Stomach smooth muscle (tissue), 2 donors: ENCODE results near the gene SKIDA1.
A peak's percentile ranks its signal among the peaks of the same experiment; 100 is the strongest.

Experiments
- H3K27ac ChIP-seq: one replicate; pipeline ENCODE4 v1.7.0; 2013; ENCODE audit warnings: mild to moderate bottlenecking, low read length, inconsistent platforms
- H3K27me3 ChIP-seq, 2 donors: one replicate each; pipeline ENCODE4 v1.7.0; 2013; ENCODE audit warnings: low read length in 2 of 2; ENCODE audit not compliant: insufficient read depth in 2 of 2, control insufficient read depth in 1 of 2
- H3K36me3 ChIP-seq, 2 donors: one replicate each; pipeline ENCODE4 v1.7.0; 2013; ENCODE audit warnings: low read length in 2 of 2; ENCODE audit not compliant: control insufficient read depth in 2 of 2, insufficient read depth in 2 of 2
- H3K4me1 ChIP-seq: one replicate; pipeline ENCODE4 v1.7.0; 2013; ENCODE audit warnings: low read length; ENCODE audit not compliant: control insufficient read depth, insufficient read depth
- H3K4me3 ChIP-seq, 2 donors: one replicate each; pipeline ENCODE4 v1.7.0; 2013; ENCODE audit warnings: low read length in 2 of 2
- H3K9ac ChIP-seq, 2 donors: one replicate each; pipeline ENCODE4 v1.7.0; 2013; ENCODE audit warnings: low read length in 2 of 2, mild to moderate bottlenecking in 1 of 2
- H3K9me3 ChIP-seq, 2 donors: one replicate each; pipeline ENCODE4 v1.7.0; 2013; ENCODE audit warnings: low read length in 2 of 2; ENCODE audit not compliant: control insufficient read depth in 2 of 2
- donor health status: healthy.
- donor health status: Pancreatic carcinoma.

Gene SKIDA1

DNA sequence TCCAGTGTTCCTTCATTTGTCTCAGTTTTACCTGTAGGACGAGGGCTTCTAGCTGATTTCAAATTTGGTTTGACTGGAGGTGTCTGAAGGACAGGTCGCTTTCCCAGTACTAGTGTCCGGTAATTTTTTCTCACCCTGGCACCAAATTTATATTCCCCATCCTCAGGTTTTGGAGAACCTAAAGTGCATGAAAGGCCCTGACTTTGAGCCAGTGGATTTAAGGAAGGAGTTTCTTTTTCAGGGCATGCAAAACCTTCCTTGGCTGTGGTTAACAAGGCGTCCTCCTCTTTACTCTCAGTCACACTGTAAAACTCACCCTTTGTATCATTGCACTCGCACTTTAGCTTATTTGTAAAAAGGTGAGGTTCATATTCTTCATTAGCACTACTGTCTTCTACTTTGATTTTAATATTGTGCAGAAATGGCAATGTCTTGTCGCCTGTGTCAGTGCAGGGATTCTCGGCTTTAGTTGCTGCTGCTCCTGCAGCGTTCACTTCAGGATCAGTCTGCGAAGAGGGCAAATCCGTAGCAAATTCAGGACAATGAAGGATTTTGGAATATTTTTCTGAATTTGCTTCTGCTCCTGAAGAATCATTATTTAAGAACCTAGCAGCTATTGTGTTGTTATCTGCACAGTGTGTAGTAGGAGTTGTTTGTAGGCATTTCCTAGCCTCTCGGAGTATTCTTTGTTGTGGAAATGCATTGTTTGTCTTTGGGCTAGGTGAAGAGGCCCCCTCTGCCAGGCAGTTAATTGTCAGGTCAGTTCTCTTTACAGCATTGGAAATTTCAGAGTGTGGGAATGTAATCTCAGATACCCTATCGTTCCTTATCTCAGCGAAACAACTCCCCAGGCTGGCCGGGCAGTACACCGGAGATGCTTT is 9.9 kb downstream of the SKIDA1 start:
- Histone ChIP-seq H3K9ac (peak overlapping the region; percentile 17 to 60), H3K9me3 (no peaks in the 10 kb centered on the region), H3K27me3 (peaks cover 0 to 8% of the 10 kb centered on the region in 2 donors), H3K4me3 (peak overlapping the region; percentile 78 to 87), H3K4me1 (peaks cover 23% of the 10 kb centered on the region), H3K36me3 (no peaks in the 10 kb centered on the region), H3K27ac (peak overlapping the region; percentile 69)

DNA sequence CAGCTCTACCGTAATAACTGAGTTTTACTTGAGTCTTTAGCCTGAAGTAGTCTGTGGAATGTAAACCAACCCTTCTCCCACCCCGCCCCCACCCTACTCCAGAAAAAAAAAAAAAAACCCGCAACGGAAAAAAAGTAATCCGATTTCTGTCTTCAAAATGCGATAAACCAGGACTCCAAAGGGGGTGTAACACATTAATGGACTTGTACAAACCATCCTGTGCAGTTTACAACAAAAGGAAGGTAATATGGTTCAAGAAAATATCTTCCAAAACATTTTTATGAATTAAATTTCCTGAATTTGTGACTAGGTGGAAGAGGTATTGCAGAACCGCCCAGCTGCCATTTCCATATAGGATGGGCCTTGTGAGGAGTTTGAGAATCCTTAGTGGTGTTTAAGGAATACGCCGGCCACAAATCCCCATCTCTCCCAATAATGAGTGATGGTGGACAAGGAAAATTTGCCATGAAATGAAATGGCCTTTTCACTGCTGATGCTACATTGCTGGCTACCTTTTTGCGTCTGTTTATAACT is 10.6 kb downstream of the SKIDA1 start:
- Histone ChIP-seq H3K4me1 (peaks cover 25% of the 10 kb centered on the region), H3K9me3 (no peaks in the 10 kb centered on the region), H3K36me3 (no peaks in the 10 kb centered on the region), H3K9ac (no peak overlapping the region), H3K27me3 (peaks cover 0 to 6% of the 10 kb centered on the region in 2 donors), H3K27ac (no peak overlapping the region), H3K4me3 (peak overlapping the region; percentile 78 to 87)

DNA sequence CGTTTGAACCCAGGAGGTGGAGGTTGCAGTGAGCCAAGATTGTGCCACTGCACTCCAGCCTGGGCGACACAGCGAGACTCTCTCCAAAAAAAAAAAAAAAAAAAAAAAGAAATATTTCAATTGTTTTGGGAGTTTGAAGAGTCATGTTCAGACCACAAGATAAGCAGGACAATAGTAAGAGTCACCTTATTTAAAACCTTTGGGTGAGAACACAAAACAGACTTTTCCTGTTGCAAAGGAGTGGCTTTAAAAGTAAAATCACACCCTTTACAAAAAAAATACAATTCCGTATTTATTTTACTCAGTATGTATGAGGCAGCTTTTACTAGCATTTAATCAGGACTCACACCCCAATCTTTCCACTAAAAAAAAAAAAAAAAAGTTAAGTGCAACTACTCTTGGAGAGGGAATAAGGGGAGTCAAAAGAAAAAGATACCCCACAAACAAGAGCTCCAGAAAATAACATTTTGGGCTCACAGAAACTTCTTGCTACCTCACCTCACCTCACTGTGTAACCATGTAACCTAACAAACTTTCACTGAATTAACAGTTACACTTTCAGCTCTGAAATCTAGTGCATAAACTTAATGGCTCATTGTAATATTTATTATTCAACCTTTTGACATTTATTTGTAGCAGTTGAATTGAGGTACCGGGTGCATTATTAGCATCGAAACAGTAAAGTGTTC is 11.2 kb downstream of the SKIDA1 start:
- H3K4me1 ChIP-seq, result peaks cover 20% of the 10 kb centered on the region

DNA sequence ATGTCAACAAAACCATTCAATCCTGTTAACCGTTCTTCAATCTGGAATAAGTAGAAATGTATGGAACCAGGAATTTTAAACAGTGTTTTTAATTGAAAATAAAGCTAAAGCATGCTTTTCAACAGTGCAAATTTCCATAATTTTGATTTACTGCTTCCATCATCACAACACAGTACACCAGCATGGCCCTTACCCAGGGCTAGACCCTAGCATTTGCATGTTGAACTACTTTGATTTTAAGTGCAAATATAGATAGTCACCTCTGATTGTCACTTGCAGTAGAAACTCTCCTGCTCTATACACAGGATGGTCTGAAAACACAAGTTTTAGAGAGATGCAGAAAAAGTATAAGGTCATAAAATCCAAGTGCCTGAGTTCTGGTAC is 12.1 kb downstream of the SKIDA1 start:
- no peak overlapping the region for H3K9ac ChIP-seq
- H3K4me1 ChIP-seq, result peaks cover 18% of the 10 kb centered on the region
- H3K27me3 ChIP-seq, result no peaks in the 10 kb centered on the region
- no peaks in the 10 kb centered on the region for H3K36me3 ChIP-seq
- H3K9me3 ChIP-seq, result no peaks in the 10 kb centered on the region
- no peak overlapping the region for H3K27ac ChIP-seq
- no peak overlapping the region for H3K4me3 ChIP-seq

More for the DNA sequence above, 11.2 kb downstream of the SKIDA1 start:
- no peak overlapping the region for H3K27ac ChIP-seq
- H3K27me3 ChIP-seq, result peaks cover 0 to 6% of the 10 kb centered on the region in 2 donors
- no peaks in the 10 kb centered on the region for H3K36me3 ChIP-seq
- peak overlapping the region; percentile 78 to 87 for H3K4me3 ChIP-seq
- H3K9ac ChIP-seq, result no peak overlapping the region
- H3K9me3 ChIP-seq, result no peaks in the 10 kb centered on the region

DNA sequence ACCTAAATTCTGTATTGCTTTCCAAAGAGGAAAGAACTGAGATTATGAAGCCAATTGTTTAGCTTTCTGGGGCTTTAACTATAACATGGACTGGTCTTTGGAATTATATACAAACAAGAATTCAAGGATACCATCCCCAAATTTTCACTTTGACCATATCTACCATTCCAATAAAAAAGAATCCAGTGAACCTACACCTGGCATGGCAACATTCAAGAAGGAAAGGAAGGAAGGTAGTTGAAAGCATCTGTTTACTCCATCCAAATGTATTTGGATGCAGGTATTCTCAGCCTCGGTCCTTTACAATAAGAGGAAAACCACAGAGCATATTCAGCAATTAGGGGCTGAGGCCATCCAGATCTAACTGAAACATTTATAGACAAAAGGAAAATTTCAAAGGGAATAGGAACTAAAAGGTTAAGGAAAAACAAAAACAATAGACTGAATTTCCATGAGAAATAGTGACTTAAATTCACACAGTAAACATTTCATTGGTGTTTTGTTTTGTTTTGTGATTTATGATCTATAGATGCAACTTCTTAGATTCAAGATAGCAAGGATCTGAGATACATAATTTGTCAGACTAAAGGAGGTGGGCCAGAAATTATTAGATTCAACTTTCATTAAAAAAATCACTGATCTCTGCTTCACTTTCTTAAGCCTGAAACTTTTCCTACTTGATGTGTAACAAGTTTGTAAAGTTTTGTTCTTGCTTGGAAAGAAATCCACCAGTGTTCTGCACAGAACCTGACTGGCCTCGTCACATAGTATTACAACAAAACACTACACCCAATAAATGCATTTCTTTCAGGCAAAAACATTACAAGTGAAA is 12.7 kb downstream of the SKIDA1 start:
- no peak overlapping the region for H3K27ac ChIP-seq
- no peak overlapping the region for H3K4me3 ChIP-seq
- H3K36me3 ChIP-seq, result no peaks in the 10 kb centered on the region
- peaks cover 12% of the 10 kb centered on the region for H3K4me1 ChIP-seq
- H3K9ac ChIP-seq, result no peak overlapping the region
- H3K27me3 ChIP-seq, result no peaks in the 10 kb centered on the region
- H3K9me3 ChIP-seq, result no peaks in the 10 kb centered on the region

DNA sequence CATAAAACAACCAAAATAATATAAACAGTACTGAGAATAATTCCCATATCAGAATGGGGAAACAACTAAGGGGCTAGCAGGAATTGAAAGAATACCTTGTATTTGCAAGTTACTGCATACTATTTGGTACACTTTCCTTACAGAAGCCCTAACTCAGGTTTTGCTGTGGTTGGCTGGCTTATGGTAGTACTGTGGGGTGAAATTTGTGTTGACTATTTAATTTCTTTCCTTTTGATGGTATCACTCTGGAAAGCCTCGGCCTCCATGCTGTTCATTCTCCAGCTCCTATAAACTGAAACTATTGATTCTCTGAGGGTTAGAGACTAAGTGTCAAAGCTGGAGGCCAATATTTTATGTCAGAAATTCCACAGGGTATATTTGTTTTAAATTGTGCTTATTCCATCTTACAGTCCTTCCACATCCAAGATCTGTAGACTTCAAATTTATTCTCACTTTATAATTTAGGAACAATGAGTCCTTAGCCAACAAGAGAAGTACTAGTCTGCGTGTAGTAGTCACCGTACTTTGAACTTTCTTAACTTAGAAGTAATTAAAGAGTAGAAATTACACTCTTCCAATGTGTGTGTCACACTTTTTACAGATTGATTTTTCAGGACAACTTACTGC is 13.4 kb downstream of the SKIDA1 start:
- no peak overlapping the region for H3K9ac ChIP-seq
- H3K9me3 ChIP-seq, result no peaks in the 10 kb centered on the region
- no peak overlapping the region for H3K27ac ChIP-seq
- no peak overlapping the region for H3K4me3 ChIP-seq
- no peaks in the 10 kb centered on the region for H3K27me3 ChIP-seq
- no peaks in the 10 kb centered on the region for H3K36me3 ChIP-seq
- peaks cover 9% of the 10 kb centered on the region for H3K4me1 ChIP-seq

- H3K27me3 ChIP-seq, result no peaks in the 10 kb centered on the region
- no peak overlapping the region for H3K9ac ChIP-seq
- no peak overlapping the region for H3K4me3 ChIP-seq
- H3K9me3 ChIP-seq, result no peaks in the 10 kb centered on the region
- no peaks in the 10 kb centered on the region for H3K36me3 ChIP-seq
- H3K4me1 ChIP-seq, result peaks cover 9% of the 10 kb centered on the region
- H3K27ac ChIP-seq, result no peak overlapping the region
Measured at GRCh38 chr10:21511095-21511570, 14.3 kb downstream of the SKIDA1 start.

DNA sequence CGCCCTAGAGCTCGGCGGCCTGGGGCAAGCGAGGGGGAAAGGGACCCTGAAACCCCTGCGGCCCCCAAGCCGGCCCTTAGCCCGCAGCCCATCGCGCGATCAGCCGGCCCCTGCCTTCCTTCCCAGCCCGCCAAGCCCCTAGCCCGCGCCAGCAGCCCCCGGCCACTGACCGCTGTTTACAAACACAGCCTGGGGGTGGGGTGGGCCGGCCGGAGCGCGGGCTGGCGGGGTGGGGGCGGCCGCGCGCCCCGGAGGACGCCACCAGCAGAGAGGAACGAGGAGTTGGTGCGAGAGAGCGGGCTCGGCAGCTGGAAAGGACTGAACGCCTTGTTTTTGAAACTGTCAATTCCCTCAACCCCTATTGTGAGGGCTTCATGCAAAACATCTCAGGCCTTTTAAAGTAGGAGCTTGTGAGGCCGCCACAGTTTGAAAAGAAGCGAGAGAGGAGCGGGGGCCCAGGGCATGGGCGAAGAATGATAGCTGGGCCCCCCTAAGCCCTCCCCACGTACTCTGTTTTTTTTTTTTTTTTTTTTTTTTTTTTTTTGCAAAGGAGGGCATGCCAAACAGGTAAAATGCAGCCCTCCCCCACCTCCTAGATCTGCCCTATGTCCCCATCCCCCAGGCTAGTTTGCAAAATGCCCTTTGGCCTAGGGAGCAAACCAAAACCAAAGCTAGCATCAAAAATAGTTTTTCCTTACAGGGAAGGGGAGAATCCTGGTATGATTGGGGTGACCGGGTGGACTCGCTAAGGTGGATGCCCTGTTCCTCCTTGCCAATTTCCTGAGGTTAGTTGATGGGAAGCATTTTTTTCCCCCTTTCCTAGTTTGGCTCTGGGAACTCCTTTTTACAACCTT is 15.0 kb downstream of the SKIDA1 start:
- H3K4me3 ChIP-seq, result peak overlapping the region; percentile 48 to 66
- no peak overlapping the region for H3K27ac ChIP-seq
- no peaks in the 10 kb centered on the region for H3K27me3 ChIP-seq
- peak overlapping the region; percentile 16 to 29 for H3K9ac ChIP-seq
- no peaks in the 10 kb centered on the region for H3K36me3 ChIP-seq
- H3K9me3 ChIP-seq, result no peaks in the 10 kb centered on the region
- H3K4me1 ChIP-seq, result peaks cover 6% of the 10 kb centered on the region

DNA sequence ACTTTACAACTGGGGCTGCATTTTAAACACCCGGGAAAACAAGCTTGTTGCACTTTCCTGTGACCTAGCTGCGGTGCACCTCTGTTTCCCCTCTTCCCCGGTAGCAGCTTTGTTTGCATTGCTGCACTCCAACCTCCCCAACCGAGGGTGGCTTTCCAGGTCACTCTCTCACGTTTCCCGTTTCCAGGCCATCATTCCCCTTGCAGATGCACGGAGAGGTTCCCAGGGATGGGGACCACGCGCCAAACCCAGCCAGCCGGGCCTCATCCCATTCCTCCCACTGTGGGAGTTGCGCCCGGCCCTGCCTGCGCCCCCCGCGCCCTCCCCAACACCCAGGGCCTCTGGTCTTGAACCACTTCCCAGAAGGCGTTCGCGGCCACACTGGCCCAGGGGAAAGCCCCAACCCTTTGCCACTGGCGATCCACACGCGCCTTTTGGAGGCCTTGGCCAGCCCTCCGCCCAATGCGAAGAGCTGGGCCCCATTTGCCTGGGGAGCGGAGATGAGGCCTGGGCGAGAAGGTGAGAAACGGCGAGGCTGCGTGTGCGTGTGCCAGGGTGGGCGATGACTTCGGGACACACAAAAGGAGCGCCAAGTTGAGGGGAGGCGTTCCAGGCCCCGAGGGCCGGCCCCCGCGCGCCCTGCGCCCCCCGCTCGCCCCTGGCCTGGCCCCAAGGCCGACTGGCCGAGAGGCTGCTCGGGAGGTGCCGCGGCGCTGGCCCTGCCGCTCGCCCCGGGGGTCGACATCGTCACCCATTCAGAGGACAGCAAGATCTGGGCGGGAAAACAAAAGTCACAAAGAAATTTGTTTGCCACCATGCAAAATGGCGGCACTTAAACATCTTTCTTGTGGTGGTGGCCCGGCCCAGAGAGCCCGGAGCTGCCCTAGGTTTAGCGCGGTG is 15.9 kb downstream of the SKIDA1 start:
- Histone ChIP-seq H3K4me1 (peaks cover 4% of the 10 kb centered on the region), H3K4me3 (peak overlapping the region; percentile 48 to 66), H3K27me3 (no peaks in the 10 kb centered on the region), H3K9me3 (no peaks in the 10 kb centered on the region), H3K27ac (no peak overlapping the region), H3K36me3 (no peaks in the 10 kb centered on the region), H3K9ac (peak overlapping the region; percentile 16 to 29)
